ENCODE measurements around the gene RGS7.

Gene RGS7

GRCh38 chr1:240794046-240794843 lies 562.8 kb downstream of the RGS7 start:
- H3K9ac ChIP-seq (ENCODE audit: low read length): no peak overlapping the region

GRCh38 chr1:240792915-240793529 lies 564.0 kb downstream of the RGS7 start:
- no peaks in the 10 kb centered on the region for H3K9me3 ChIP-seq (ENCODE audit: insufficient read depth, low read length)
- H3K27ac ChIP-seq (ENCODE audit: low read length): no peak overlapping the region
- H3K4me1 ChIP-seq (ENCODE audit: low read length): peaks cover 10% of the 10 kb centered on the region
- no peak overlapping the region for H3K9ac ChIP-seq (ENCODE audit: low read length)
- no peak overlapping the region for H3K4me2 ChIP-seq (ENCODE audit: low read length)
- TF ChIP-seq, protein P1, sequence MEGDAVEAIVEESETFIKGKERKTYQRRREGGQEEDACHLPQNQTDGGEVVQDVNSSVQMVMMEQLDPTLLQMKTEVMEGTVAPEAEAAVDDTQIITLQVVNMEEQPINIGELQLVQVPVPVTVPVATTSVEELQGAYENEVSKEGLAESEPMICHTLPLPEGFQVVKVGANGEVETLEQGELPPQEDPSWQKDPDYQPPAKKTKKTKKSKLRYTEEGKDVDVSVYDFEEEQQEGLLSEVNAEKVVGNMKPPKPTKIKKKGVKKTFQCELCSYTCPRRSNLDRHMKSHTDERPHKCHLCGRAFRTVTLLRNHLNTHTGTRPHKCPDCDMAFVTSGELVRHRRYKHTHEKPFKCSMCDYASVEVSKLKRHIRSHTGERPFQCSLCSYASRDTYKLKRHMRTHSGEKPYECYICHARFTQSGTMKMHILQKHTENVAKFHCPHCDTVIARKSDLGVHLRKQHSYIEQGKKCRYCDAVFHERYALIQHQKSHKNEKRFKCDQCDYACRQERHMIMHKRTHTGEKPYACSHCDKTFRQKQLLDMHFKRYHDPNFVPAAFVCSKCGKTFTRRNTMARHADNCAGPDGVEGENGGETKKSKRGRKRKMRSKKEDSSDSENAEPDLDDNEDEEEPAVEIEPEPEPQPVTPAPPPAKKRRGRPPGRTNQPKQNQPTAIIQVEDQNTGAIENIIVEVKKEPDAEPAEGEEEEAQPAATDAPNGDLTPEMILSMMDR (IDR thresholded peaks at IDR 0.05; ENCODE audit: low read depth, low read length): no peak
- no peak for TF ChIP-seq EZH2phosphoT487 (IDR thresholded peaks at IDR 0.05; ENCODE audit: low read depth)
- no peaks in the 10 kb centered on the region for H4K20me1 ChIP-seq (ENCODE audit: insufficient read depth, low read length)
- no peak overlapping the region for H2AFZ ChIP-seq (ENCODE audit: low read depth, low read length)
- H3K79me2 ChIP-seq (ENCODE audit: low read length): no peaks in the 10 kb centered on the region
- peaks cover 30% of the 10 kb centered on the region for H3K27me3 ChIP-seq (ENCODE audit: low read depth, low read length)
- no peak overlapping the region for H3K4me3 ChIP-seq (ENCODE audit: low read length)
- no peaks in the 10 kb centered on the region for H3K36me3 ChIP-seq (replicated peaks; ENCODE audit: low read depth, low read length)

More at GRCh38 chr1:240794046-240794843, 562.8 kb downstream of the RGS7 start:
- no peak overlapping the region for H3K27ac ChIP-seq (ENCODE audit: low read length)
- no peaks in the 10 kb centered on the region for H3K36me3 ChIP-seq (replicated peaks; ENCODE audit: low read depth, low read length)
- peak overlapping the region; percentile 20 for H3K4me2 ChIP-seq (ENCODE audit: low read length)
- no peak overlapping the region for H2AFZ ChIP-seq (ENCODE audit: low read depth, low read length)
- H3K4me3 ChIP-seq (ENCODE audit: low read length): no peak overlapping the region
- peaks cover 10% of the 10 kb centered on the region for H3K4me1 ChIP-seq (ENCODE audit: low read length)
- no peaks in the 10 kb centered on the region for H3K9me3 ChIP-seq (ENCODE audit: insufficient read depth, low read length)
- no peaks in the 10 kb centered on the region for H4K20me1 ChIP-seq (ENCODE audit: insufficient read depth, low read length)
- no peaks in the 10 kb centered on the region for H3K79me2 ChIP-seq (ENCODE audit: low read length)
- no peak for TF ChIP-seq EZH2phosphoT487 (IDR thresholded peaks at IDR 0.05; ENCODE audit: low read depth)
- TF ChIP-seq, protein P1 (IDR thresholded peaks at IDR 0.05; ENCODE audit: low read depth, low read length): no peak
- H3K27me3 ChIP-seq (ENCODE audit: low read depth, low read length): peaks cover 26% of the 10 kb centered on the region

DNA sequence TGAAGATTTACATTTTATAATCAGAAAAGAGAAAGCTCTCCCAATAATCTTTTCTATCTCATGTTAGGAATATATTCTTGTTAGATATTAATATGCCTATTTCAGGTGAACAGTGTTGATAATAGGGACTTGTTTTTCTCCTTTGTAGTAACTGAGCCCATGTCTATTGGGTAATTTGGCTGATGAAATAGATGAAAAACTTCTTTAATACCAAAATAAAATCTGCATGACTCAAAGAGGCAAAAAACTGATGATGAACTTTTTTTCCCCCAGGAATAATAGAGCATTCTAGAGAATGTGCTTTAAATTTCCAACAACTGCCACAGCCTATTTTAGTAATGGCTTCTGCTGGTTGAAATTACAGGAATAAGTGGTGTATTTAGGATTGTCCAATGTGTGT lies 566.1 kb downstream of the RGS7 start:
- Histone ChIP-seq H3K9ac (ENCODE audit: low read length) (no peak overlapping the region), H3K9me3 (ENCODE audit: insufficient read depth, low read length) (no peaks in the 10 kb centered on the region), H3K79me2 (ENCODE audit: low read length) (no peaks in the 10 kb centered on the region), H3K27ac (ENCODE audit: low read length) (no peak overlapping the region), H2AFZ (ENCODE audit: low read depth, low read length) (no peak overlapping the region), H4K20me1 (ENCODE audit: insufficient read depth, low read length) (no peaks in the 10 kb centered on the region), H3K4me2 (ENCODE audit: low read length) (no peak overlapping the region), H3K27me3 (ENCODE audit: low read depth, low read length) (peaks cover 33% of the 10 kb centered on the region), H3K4me1 (ENCODE audit: low read length) (peaks cover 10% of the 10 kb centered on the region), H3K4me3 (ENCODE audit: low read length) (no peak overlapping the region), H3K36me3 (replicated peaks; ENCODE audit: low read depth, low read length) (no peaks in the 10 kb centered on the region)
- no peak for TF ChIP-seq EZH2phosphoT487 (IDR thresholded peaks at IDR 0.05; ENCODE audit: low read depth)
- TF ChIP-seq, protein P1 (IDR thresholded peaks at IDR 0.05; ENCODE audit: low read depth, low read length): no peak

GRCh38 chr1:240786880-240787279 lies 570.1 kb downstream of the RGS7 start:
- Histone ChIP-seq H3K79me2 (ENCODE audit: low read length) (no peaks in the 10 kb centered on the region), H3K36me3 (replicated peaks; ENCODE audit: low read depth, low read length) (no peaks in the 10 kb centered on the region), H3K4me3 (ENCODE audit: low read length) (no peak overlapping the region), H3K4me1 (ENCODE audit: low read length) (no peaks in the 10 kb centered on the region), H3K4me2 (ENCODE audit: low read length) (no peak overlapping the region), H3K9ac (ENCODE audit: low read length) (no peak overlapping the region), H3K27ac (ENCODE audit: low read length) (no peak overlapping the region), H3K9me3 (ENCODE audit: insufficient read depth, low read length) (no peaks in the 10 kb centered on the region), H2AFZ (ENCODE audit: low read depth, low read length) (no peak overlapping the region), H4K20me1 (ENCODE audit: insufficient read depth, low read length) (no peaks in the 10 kb centered on the region), H3K27me3 (ENCODE audit: low read depth, low read length) (peaks cover 29% of the 10 kb centered on the region)
- TF ChIP-seq EZH2phosphoT487 (IDR thresholded peaks at IDR 0.05; ENCODE audit: low read depth): no peak
- TF ChIP-seq, protein P1 (IDR thresholded peaks at IDR 0.05; ENCODE audit: low read depth, low read length): no peak

Data from OCI-LY3 (cell line).